WERI-Rb-1 (cell line): Measurements from ENCODE around the gene PPP1R3F.

Experiments
- DNase-seq: peaks from one replicate; pipeline ENCODE4 v3.0.0-alpha.2; 2020
- H3K27ac ChIP-seq: fragments of 250-450 bp; sonication (Bioruptor Pico); 2 replicates; pipeline ENCODE4 v1.5.1; 2020; ENCODE audit warnings: mild to moderate bottlenecking, moderate library complexity
- H3K27me3 ChIP-seq: fragments of 250-450 bp; sonication (Bioruptor Pico); 2 replicates; pipeline ENCODE4 v1.5.1; 2021; ENCODE audit warnings: mild to moderate bottlenecking, low read depth, moderate library complexity; ENCODE audit not compliant: insufficient read depth, severe bottlenecking
- H3K36me3 ChIP-seq: fragments of 250-450 bp; sonication (Bioruptor Pico); 2 replicates; pipeline ENCODE4 v1.5.1; 2020; ENCODE audit warnings: mild to moderate bottlenecking, moderate library complexity
- H3K4me3 ChIP-seq: 2 replicates; pipeline ENCODE4 v1.5.1; 2011; ENCODE audit warnings: low read depth, mild to moderate bottlenecking, control low read depth, low read length
- H3K9me3 ChIP-seq: fragments of 250-450 bp; sonication (Bioruptor Pico); 2 replicates; pipeline ENCODE4 v1.5.1; 2021; ENCODE audit warnings: mild to moderate bottlenecking, moderate library complexity; ENCODE audit not compliant: severe bottlenecking
- TF ChIP-seq, protein P1 (sequence below): IDR thresholded peaks from 2 replicates; pipeline ENCODE4 v1.5.1; 2011; ENCODE audit warnings: low read depth, mild to moderate bottlenecking, control low read depth, inconsistent platforms, low read length

The PPP1R3F gene

DNA sequence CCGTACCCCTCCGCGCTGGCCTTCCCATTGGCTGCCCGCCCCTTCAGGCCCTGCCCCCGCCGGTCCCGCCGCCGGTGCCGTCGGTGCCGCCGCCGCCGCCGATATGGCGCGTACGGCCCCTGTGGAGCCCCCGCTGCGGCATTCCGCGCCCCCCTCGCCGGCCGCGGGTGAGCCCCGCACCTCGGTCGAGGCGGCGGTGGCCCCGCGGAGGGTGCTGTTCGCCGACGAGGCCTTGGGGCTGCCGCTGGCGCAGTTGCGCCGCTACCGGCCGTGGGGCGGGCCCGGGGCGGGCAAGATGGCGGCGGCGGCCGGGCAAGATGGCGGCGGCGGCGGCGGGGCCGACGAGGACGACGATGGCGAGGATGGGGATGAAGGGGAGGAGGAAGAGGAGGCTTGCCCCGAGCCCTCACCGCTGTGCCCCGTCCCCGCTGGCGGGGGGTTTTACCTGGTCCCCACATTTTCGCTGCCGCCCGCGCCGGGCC, at the start of gene PPP1R3F:
TSS of gene PPP1R3F (plus strand) at position 27 of the 482 bp plus-strand sequence. CDS start at position 104, 77 bp downstream.
- TF ChIP-seq, protein P1, sequence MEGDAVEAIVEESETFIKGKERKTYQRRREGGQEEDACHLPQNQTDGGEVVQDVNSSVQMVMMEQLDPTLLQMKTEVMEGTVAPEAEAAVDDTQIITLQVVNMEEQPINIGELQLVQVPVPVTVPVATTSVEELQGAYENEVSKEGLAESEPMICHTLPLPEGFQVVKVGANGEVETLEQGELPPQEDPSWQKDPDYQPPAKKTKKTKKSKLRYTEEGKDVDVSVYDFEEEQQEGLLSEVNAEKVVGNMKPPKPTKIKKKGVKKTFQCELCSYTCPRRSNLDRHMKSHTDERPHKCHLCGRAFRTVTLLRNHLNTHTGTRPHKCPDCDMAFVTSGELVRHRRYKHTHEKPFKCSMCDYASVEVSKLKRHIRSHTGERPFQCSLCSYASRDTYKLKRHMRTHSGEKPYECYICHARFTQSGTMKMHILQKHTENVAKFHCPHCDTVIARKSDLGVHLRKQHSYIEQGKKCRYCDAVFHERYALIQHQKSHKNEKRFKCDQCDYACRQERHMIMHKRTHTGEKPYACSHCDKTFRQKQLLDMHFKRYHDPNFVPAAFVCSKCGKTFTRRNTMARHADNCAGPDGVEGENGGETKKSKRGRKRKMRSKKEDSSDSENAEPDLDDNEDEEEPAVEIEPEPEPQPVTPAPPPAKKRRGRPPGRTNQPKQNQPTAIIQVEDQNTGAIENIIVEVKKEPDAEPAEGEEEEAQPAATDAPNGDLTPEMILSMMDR: no peak
- H3K36me3 ChIP-seq: peaks cover 3% of the 10 kb centered on the region; the same call in 1 of the 2 replicates
- H3K4me3 ChIP-seq: peak within 1 kb of the TSS; percentile 49
- H3K9me3 ChIP-seq: no peaks in the 10 kb centered on the region
- peaks cover 9% of the 10 kb centered on the region for H3K27me3 ChIP-seq
- H3K27ac ChIP-seq: peak within 1 kb of the TSS; percentile 92
- no peak for DNase-seq

DNA sequence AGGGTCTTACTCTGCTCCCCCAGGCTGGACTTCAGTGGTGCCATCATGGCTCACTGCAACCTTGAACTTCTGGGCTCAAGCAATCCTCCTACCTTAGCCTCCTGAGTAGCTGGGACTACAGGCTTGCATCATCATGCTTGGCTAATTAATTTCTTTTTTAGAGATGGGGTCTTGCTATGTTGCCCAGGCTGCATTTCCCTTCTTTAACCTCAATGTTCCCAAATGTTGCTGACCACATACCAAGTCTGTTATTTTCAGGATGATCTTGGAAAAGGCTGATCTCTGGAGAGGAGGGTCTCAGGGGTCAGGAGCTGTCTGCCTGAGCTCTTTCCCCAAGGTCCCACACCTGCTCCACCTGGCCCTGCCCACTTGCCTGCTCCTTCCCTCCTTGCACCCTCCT, 49.5 kb upstream of the PPP1R3F start:
- TF ChIP-seq, protein P1: no peak
- no peak overlapping the region for H3K27ac ChIP-seq
- no peak overlapping the region for H3K4me3 ChIP-seq
- H3K9me3 ChIP-seq: no peaks in the 10 kb centered on the region
- DNase-seq: no peak
- peaks cover 24% of the 10 kb centered on the region for H3K36me3 ChIP-seq
- peaks cover 5% of the 10 kb centered on the region for H3K27me3 ChIP-seq

DNA sequence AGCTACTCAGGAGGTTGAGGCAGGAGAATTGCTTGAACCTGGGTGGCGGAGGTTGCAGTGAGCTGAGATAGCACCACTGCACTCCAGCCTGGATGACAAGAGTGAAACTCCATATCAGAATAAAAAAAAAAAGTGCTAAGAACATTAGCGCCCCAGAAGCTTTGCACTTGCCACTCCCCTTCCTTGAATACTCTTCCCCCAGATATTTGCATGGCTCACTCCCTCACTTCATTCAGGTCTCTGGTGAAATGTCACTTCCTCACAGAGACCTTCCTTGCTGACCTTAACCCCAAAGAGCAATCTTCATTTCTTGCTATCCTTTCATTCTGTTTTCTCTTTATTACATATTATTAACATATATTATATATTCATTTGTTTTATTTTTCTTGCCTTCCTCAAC, 47.7 kb upstream of the PPP1R3F start:
- DNase-seq: no peak
- H3K27me3 ChIP-seq: peaks cover 5% of the 10 kb centered on the region
- TF ChIP-seq, protein P1: no peak
- peaks cover 20% of the 10 kb centered on the region for H3K36me3 ChIP-seq
- H3K27ac ChIP-seq: no peak overlapping the region
- no peak overlapping the region for H3K4me3 ChIP-seq
- no peaks in the 10 kb centered on the region for H3K9me3 ChIP-seq

DNA sequence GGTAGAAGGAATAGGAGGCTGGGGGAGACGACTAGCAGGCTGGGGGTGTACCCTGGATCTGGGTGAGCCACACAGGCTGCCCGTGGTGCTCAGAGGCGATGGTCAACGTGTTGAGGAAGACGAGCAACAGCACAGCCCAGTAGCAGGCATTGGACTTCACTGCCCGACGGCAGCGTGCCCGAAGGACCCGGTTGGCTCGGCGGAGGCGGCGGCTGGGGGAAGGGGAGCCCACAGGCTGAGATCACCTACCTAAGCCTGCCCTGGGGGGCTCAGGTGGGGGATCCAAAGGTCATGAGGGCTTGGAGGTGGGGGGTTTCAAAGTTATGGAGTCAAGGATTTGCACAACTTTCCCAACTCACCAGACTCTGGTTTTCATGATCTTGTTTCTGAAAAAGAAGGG, 43.7 kb upstream of the PPP1R3F start:
- Histone ChIP-seq H3K4me3 (no peak overlapping the region), H3K27me3 (no peaks in the 10 kb centered on the region), H3K27ac (no peak overlapping the region), H3K9me3 (no peaks in the 10 kb centered on the region), H3K36me3 (peaks cover 18% of the 10 kb centered on the region)
- no peak for DNase-seq
- TF ChIP-seq, protein P1: no peak

- TF ChIP-seq, protein P1: no peak
- Histone ChIP-seq H3K27ac (no peak overlapping the region), H3K36me3 (peaks cover 18% of the 10 kb centered on the region), H3K9me3 (no peaks in the 10 kb centered on the region), H3K27me3 (no peaks in the 10 kb centered on the region), H3K4me3 (no peak overlapping the region)
- no peak for DNase-seq
Observed at GRCh38 chrX:49226946-49227345, 42.6 kb upstream of the PPP1R3F start.

DNA sequence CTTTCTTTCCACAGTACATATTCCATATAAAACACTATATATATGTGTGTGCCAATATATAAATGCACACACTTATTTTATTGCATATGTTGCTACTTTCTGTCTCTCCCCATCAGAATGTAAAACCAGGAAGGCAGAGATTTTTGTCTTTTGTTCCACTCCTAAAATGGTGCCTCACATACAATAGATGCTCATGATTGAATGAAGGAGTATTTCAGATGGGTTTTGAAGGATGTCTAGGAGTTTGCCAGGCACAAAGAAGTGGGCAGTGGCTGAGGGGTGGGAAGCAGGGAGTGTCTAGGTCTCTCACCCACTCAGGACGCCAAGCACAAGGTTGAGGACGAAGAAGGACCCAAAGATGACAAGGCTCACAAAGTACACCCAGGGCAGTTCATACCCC, 41.9 kb upstream of the PPP1R3F start:
- TF ChIP-seq, protein P1: no peak
- H3K27me3 ChIP-seq: no peaks in the 10 kb centered on the region
- DNase-seq: no peak
- peaks cover 18% of the 10 kb centered on the region for H3K36me3 ChIP-seq
- no peak overlapping the region for H3K27ac ChIP-seq
- no peak overlapping the region for H3K4me3 ChIP-seq
- H3K9me3 ChIP-seq: no peaks in the 10 kb centered on the region
